Adrenal gland (tissue), 12 donors: ENCODE measurements around the gene GANAB. TPM values are rescaled to one million over a fixed set of nuclear protein-coding genes. Genes with fewer than 3 reads are reported as not detected.

Experiments used
- DNase-seq, 7 donors: peaks; one replicate each; pipeline ENCODE4 v3.0.0-alpha.2; 2019 to 2020
- H3K27ac ChIP-seq, 5 donors: fragments of 200-600 bp; sonication (generic) in 4 of 5; 1 replicate in 3 of 5; 2 replicates in 2 of 5; pipeline versions ENCODE4 v1.5.1 to v1.8.0; 2016 to 2020; ENCODE audit warnings: mild to moderate bottlenecking in 1 of 5
- H3K27me3 ChIP-seq: fragments of 200-600 bp; 2 replicates; pipeline ENCODE4 v1.8.0; 2021
- H3K36me3 ChIP-seq, 2 donors: fragments of 200-600 bp; replicated peaks in 1 of 2; 1 replicate in 1 of 2; 2 replicates in 1 of 2; pipeline versions ENCODE4 v1.5.1 to v1.8.0; 2018 to 2022
- H3K4me1 ChIP-seq, 2 donors: fragments of 200-600 bp; replicated peaks in 1 of 2; 1 replicate in 1 of 2; 2 replicates in 1 of 2; pipeline versions ENCODE4 v1.5.1 to v1.8.0; 2018 to 2021
- H3K4me3 ChIP-seq, 4 donors: fragments of 200-600 bp; sonication (generic) in 3 of 4; one replicate each; pipeline ENCODE4 v1.5.1; 2016 to 2018
- H3K9me3 ChIP-seq, 3 donors: fragments of 200-600 bp; sonication (generic) in 1 of 3; replicated peaks in 1 of 3; 1 replicate in 2 of 3; 2 replicates in 1 of 3; pipeline versions ENCODE4 v1.5.1 to v1.8.0; 2016 to 2021
- CTCF ChIP-seq, 6 experiments: fragments of 450-650 bp in 4 of 6; fragments of 200-600 bp in 2 of 6; sonication (generic) in 1 of 6; IDR thresholded peaks; 1 replicate in 5 of 6; 2 replicates in 1 of 6; pipeline versions ENCODE4 v1.5.1 to v1.8.0; 2016 to 2021; ENCODE audit warnings: antibody characterized with exemption in 6 of 6, mild to moderate bottlenecking in 2 of 6, moderate library complexity in 1 of 6
- POLR2A ChIP-seq, 2 donors: fragments of 450-650 bp; IDR thresholded peaks; one replicate each; pipeline ENCODE4 v1.6.1; 2017; ENCODE audit warnings: antibody characterized with exemption in 2 of 2, mild to moderate bottlenecking in 2 of 2, moderate library complexity in 1 of 2
- WGBS, 4 donors: extraction: QIAGEN DNeasy Blood & Tissue Kit in 2 of 4; methylation state at CpG; one replicate each; pipeline versions ENCODE4 v1.1.5 to v1.1.7; 2013 to 2017; 5-methylcytosine and 5-hydroxymethylcytosine counted together
- intact Hi-C, 2 donors: fragments of 100-400 bp; cut with DNase I; formaldehyde crosslinking; loops; one replicate each; pipeline versions ENCODE4 v1.14.1 to v1.15.0; 2022 to 2023
- polyA plus RNA-seq, 3 donors: library from polyadenylated mRNA; stranded (reverse); fragments of 200-250 nt in 2 of 3; fragments of 350-450 nt in 1 of 3; fragmentation: Illumina TruSeq in 1 of 3; extraction: RNeasy Lipid Tissue Mini Kit (QIAGEN cat#74804) in 1 of 3; gene quantifications; one replicate each; pipeline ENCODE4 v1.2.3, GENCODE V29; 2013 to 2014
- total RNA-seq, 9 donors: library from RNA; depleted of rRNA in 4 of 9; stranded (reverse); fragments of >200 nt in 4 of 9; fragments of 120-200 nt in 1 of 9; fragmentation: NEBNext Ultra II Directional in 1 of 9; extraction: Animal tissue kit (Norgen Biotek cat#: 25700) in 1 of 9; gene quantifications; one replicate each; pipeline versions ENCODE4 v1.1.0 to v1.2.4, GENCODE V29; 2013 to 2023
- donor health status: healthy with polysubstance abuse.
- donor health status: Bipolar disorder and iron deficiency.
- donor health status: DM: yes; HTN: yes; CAD: no.
- donor health status: DM: no; HTN: no; CAD: no.
- donor health status: DM: no; HTN: no; CAD: no.
- donor health status: DM: yes; HTN: yes; CAD: no.

GANAB gene
- total and polyA plus RNA-seq, 12 donors, result 90.9 to 304 (median 173) TPM

GRCh38 chr11:62680825-62681240 is 34.4 kb upstream of the GANAB start:
- peak; percentile 41 to 75 (median 66) for DNase-seq
- 43 to 54% (median 47%) methylated on average over 4 of the region's 4 CpGs for WGBS, 4 donors
- H3K27ac ChIP-seq, result peak overlapping the region in 2 of 5 donors; percentile 34 to 65

GRCh38 chr11:62678770-62679696 is 32.6 kb upstream of the GANAB start, which contains the start of gene UBXN1:
TSS of gene UBXN1 (minus strand) at chr11:62679073. CDS start at chr11:62678923, 150 bp downstream.
- Histone ChIP-seq H3K27me3 (no peaks in the 10 kb centered on the region), H3K27ac (peak within 1 kb of the TSS; percentile 58 to 91 (median 82)), H3K36me3 (peaks cover 0 to 27% of the 10 kb centered on the region in 2 donors), H3K4me1 (peaks cover 12 to 21% of the 10 kb centered on the region in 2 donors), H3K9me3 (no peaks in the 10 kb centered on the region), H3K4me3 (peak within 1 kb of the TSS; percentile 73 to 92 (median 78))
- 7 to 18% (median 9%) methylated on average over 20 to 55 of the region's 55 CpGs for WGBS, 4 donors
- intact Hi-C loops, result no loop called here
- DNase-seq, result peak; percentile 87 to 94 (median 91)
- no peak for TF ChIP-seq CTCF (IDR thresholded peaks at IDR 0.05)
- peak in 1 of 2 donors; percentile 71 for TF ChIP-seq POLR2A (IDR thresholded peaks at IDR 0.05)

More at GRCh38 chr11:62680825-62681240, 34.4 kb upstream of the GANAB start:
- intact Hi-C loops, result no loop called here
- TF ChIP-seq CTCF (IDR thresholded peaks at IDR 0.05) (peak; percentile 36 to 69 (median 61)), POLR2A (IDR thresholded peaks at IDR 0.05) (no peak)
- Histone ChIP-seq H3K4me1 (peaks cover 12 to 21% of the 10 kb centered on the region in 2 donors), H3K9me3 (no peaks in the 10 kb centered on the region), H3K27me3 (no peaks in the 10 kb centered on the region), H3K36me3 (peaks cover 0 to 17% of the 10 kb centered on the region in 2 donors), H3K4me3 (no peak overlapping the region)

- intact Hi-C loops, result no loop called here
- DNase-seq, result no peak
- peaks cover 12 to 24% of the 10 kb centered on the region in 2 donors for H3K4me1 ChIP-seq
- peak overlapping the region; percentile 58 to 91 (median 82) for H3K27ac ChIP-seq
- WGBS, 4 donors, result 1 to 7% (median 4%) methylated on average over 4 to 16 of the region's 16 CpGs
- no peaks in the 10 kb centered on the region for H3K27me3 ChIP-seq
- no peaks in the 10 kb centered on the region for H3K9me3 ChIP-seq
- H3K4me3 ChIP-seq, result peak overlapping the region; percentile 73 to 92 (median 78)
- no peak for TF ChIP-seq CTCF (IDR thresholded peaks at IDR 0.05)
- peaks cover 0 to 27% of the 10 kb centered on the region in 2 donors for H3K36me3 ChIP-seq
Observed at GRCh38 chr11:62678433-62678769, 32.0 kb upstream of the GANAB start.

DNA sequence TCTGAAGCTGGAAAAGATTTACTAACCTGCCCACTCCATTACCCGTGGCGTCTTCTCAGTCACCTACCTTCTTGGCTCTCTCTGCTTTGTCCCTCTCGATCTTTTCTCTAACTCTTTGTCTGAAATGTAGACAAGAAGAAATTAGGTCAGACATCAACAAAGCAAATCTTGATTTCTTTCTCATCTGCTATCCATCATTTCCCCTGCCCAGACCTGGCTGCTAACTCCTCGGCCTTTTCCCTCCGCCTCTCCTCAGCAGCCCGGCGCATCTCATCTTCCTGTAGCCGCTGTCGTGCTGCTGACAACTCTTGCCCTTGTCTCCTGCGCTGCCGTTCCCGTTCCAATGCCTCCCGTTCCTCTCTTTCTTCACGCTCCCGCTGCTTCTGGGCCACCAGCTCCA is 31.3 kb upstream of the GANAB start:
- Histone ChIP-seq H3K4me3 (no peak overlapping the region), H3K27ac (peak overlapping the region in 1 of 5 donors; percentile 91), H3K9me3 (no peaks in the 10 kb centered on the region), H3K4me1 (peaks cover 14 to 31% of the 10 kb centered on the region in 2 donors), H3K36me3 (peaks cover 0 to 27% of the 10 kb centered on the region in 2 donors), H3K27me3 (no peaks in the 10 kb centered on the region)
- intact Hi-C loops, result no loop called here
- WGBS, 4 donors, result 71 to 79% (median 74%) methylated on average over 15 of the region's 15 CpGs
- TF ChIP-seq CTCF (IDR thresholded peaks at IDR 0.05) (no peak), POLR2A (IDR thresholded peaks at IDR 0.05) (no peak)
- no peak for DNase-seq
